ENCODE measurements around the gene IRS4. TPM values are rescaled to one million over a fixed set of nuclear protein-coding genes. Genes with fewer than 3 reads are reported as not detected.
A peak's percentile ranks its signal among the peaks of the same experiment; 100 is the strongest.

The IRS4 gene
- total and polyA plus RNA-seq, 9 donors = 0.04 to 0.16 (median 0.09) TPM; not detected in 4

GRCh38 chrX:108731153-108731552, 5.2 kb downstream of the IRS4 start:
- peaks cover 47% of the 10 kb centered on the region for H3K27me3 ChIP-seq (ENCODE audit: control insufficient read depth, insufficient read depth, low read length)
- no CpG with 5 or more reads among the region's 2 CpGs for WGBS (ENCODE audit: insufficient coverage)

GRCh38 chrX:108726748-108727147, 9.6 kb downstream of the IRS4 start:
- no peaks in the 10 kb centered on the region for H3K4me1 ChIP-seq (ENCODE audit: control insufficient read depth, insufficient read depth, low read length)
- peaks cover 12% of the 10 kb centered on the region for H3K27me3 ChIP-seq (ENCODE audit: control insufficient read depth, insufficient read depth, low read length)
- H3K27ac ChIP-seq (ENCODE audit: low read length) = no peak overlapping the region
- no peaks in the 10 kb centered on the region for H3K36me3 ChIP-seq (ENCODE audit: control insufficient read depth, insufficient read depth, low read length)
- H3K9me3 ChIP-seq (replicated peaks; ENCODE audit: control insufficient read depth, low read depth, low read length) = no peaks in the 10 kb centered on the region
- DNase-seq = no peak
- WGBS (ENCODE audit: insufficient coverage) = 57% methylated on average over 1 of the region's 3 CpGs
- no peak overlapping the region for H3K4me3 ChIP-seq (ENCODE audit: low read length)

More at GRCh38 chrX:108731153-108731552, 5.2 kb downstream of the IRS4 start:
- Histone ChIP-seq H3K9me3 (replicated peaks; ENCODE audit: control insufficient read depth, low read depth, low read length) (no peaks in the 10 kb centered on the region), H3K36me3 (ENCODE audit: control insufficient read depth, insufficient read depth, low read length) (no peaks in the 10 kb centered on the region), H3K4me3 (ENCODE audit: low read length) (no peak overlapping the region), H3K27ac (ENCODE audit: low read length) (no peak overlapping the region), H3K4me1 (ENCODE audit: control insufficient read depth, insufficient read depth, low read length) (no peaks in the 10 kb centered on the region)
- no peak for DNase-seq

- Histone ChIP-seq H3K4me3 (ENCODE audit: low read length) (no peak overlapping the region), H3K27me3 (ENCODE audit: control insufficient read depth, insufficient read depth, low read length) (peaks cover 6% of the 10 kb centered on the region), H3K36me3 (ENCODE audit: control insufficient read depth, insufficient read depth, low read length) (no peaks in the 10 kb centered on the region), H3K4me1 (ENCODE audit: control insufficient read depth, insufficient read depth, low read length) (no peaks in the 10 kb centered on the region), H3K9me3 (replicated peaks; ENCODE audit: control insufficient read depth, low read depth, low read length) (no peaks in the 10 kb centered on the region), H3K27ac (ENCODE audit: low read length) (no peak overlapping the region)
- 73% methylated on average over 2 of the region's 2 CpGs for WGBS (ENCODE audit: insufficient coverage)
- no peak for DNase-seq
These were observed 13.8 kb downstream of the IRS4 start for GRCh38 chrX:108722561-108722960.

GRCh38 chrX:108712886-108713285, 23.5 kb downstream of the IRS4 start:
- Histone ChIP-seq H3K27ac (ENCODE audit: low read length) (no peak overlapping the region), H3K27me3 (ENCODE audit: control insufficient read depth, insufficient read depth, low read length) (peaks cover 4% of the 10 kb centered on the region), H3K9me3 (replicated peaks; ENCODE audit: control insufficient read depth, low read depth, low read length) (peaks cover 2% of the 10 kb centered on the region), H3K4me1 (ENCODE audit: control insufficient read depth, insufficient read depth, low read length) (no peaks in the 10 kb centered on the region), H3K36me3 (ENCODE audit: control insufficient read depth, insufficient read depth, low read length) (no peaks in the 10 kb centered on the region), H3K4me3 (ENCODE audit: low read length) (no peak overlapping the region)
- DNase-seq = no peak
- no CpG with 5 or more reads among the region's 1 CpG for WGBS (ENCODE audit: insufficient coverage)

- no peaks in the 10 kb centered on the region for H3K4me1 ChIP-seq (ENCODE audit: control insufficient read depth, insufficient read depth, low read length)
- H3K36me3 ChIP-seq (ENCODE audit: control insufficient read depth, insufficient read depth, low read length) = no peaks in the 10 kb centered on the region
- no peak overlapping the region for H3K4me3 ChIP-seq (ENCODE audit: low read length)
- no CpG with 5 or more reads among the region's 2 CpGs for WGBS (ENCODE audit: insufficient coverage)
- DNase-seq = no peak
- H3K27me3 ChIP-seq (ENCODE audit: control insufficient read depth, insufficient read depth, low read length) = peaks cover 13% of the 10 kb centered on the region
- H3K9me3 ChIP-seq (replicated peaks; ENCODE audit: control insufficient read depth, low read depth, low read length) = no peaks in the 10 kb centered on the region
- no peak overlapping the region for H3K27ac ChIP-seq (ENCODE audit: low read length)
These were observed 31.5 kb downstream of the IRS4 start for GRCh38 chrX:108704839-108705238.

- WGBS (ENCODE audit: insufficient coverage) = no CpG with 5 or more reads among the region's 1 CpG
These were observed 33.8 kb downstream of the IRS4 start for GRCh38 chrX:108702530-108702929.

GRCh38 chrX:108701633-108702032, 34.7 kb downstream of the IRS4 start:
- H3K36me3 ChIP-seq (ENCODE audit: control insufficient read depth, insufficient read depth, low read length) = no peaks in the 10 kb centered on the region
- 71% methylated on average over 1 of the region's 2 CpGs for WGBS (ENCODE audit: insufficient coverage)
- H3K27ac ChIP-seq (ENCODE audit: low read length) = no peak overlapping the region
- no peak overlapping the region for H3K4me3 ChIP-seq (ENCODE audit: low read length)
- DNase-seq = no peak
- peaks cover 9% of the 10 kb centered on the region for H3K27me3 ChIP-seq (ENCODE audit: control insufficient read depth, insufficient read depth, low read length)
- H3K9me3 ChIP-seq (replicated peaks; ENCODE audit: control insufficient read depth, low read depth, low read length) = no peaks in the 10 kb centered on the region
- H3K4me1 ChIP-seq (ENCODE audit: control insufficient read depth, insufficient read depth, low read length) = no peaks in the 10 kb centered on the region

More at GRCh38 chrX:108702530-108702929, 33.8 kb downstream of the IRS4 start:
- Histone ChIP-seq H3K27me3 (ENCODE audit: control insufficient read depth, insufficient read depth, low read length) (peaks cover 9% of the 10 kb centered on the region), H3K4me3 (ENCODE audit: low read length) (no peak overlapping the region), H3K9me3 (replicated peaks; ENCODE audit: control insufficient read depth, low read depth, low read length) (no peaks in the 10 kb centered on the region), H3K36me3 (ENCODE audit: control insufficient read depth, insufficient read depth, low read length) (no peaks in the 10 kb centered on the region), H3K4me1 (ENCODE audit: control insufficient read depth, insufficient read depth, low read length) (no peaks in the 10 kb centered on the region), H3K27ac (ENCODE audit: low read length) (no peak overlapping the region)
- no peak for DNase-seq

GRCh38 chrX:108699368-108699767, 37.0 kb downstream of the IRS4 start:
- H3K4me1 ChIP-seq (ENCODE audit: control insufficient read depth, insufficient read depth, low read length) = no peaks in the 10 kb centered on the region
- no peak overlapping the region for H3K4me3 ChIP-seq (ENCODE audit: low read length)
- no peaks in the 10 kb centered on the region for H3K36me3 ChIP-seq (ENCODE audit: control insufficient read depth, insufficient read depth, low read length)
- H3K27me3 ChIP-seq (ENCODE audit: control insufficient read depth, insufficient read depth, low read length) = peaks cover 6% of the 10 kb centered on the region
- H3K9me3 ChIP-seq (replicated peaks; ENCODE audit: control insufficient read depth, low read depth, low read length) = no peaks in the 10 kb centered on the region
- peak; percentile 24 for DNase-seq
- H3K27ac ChIP-seq (ENCODE audit: low read length) = no peak overlapping the region
- 0% methylated on average over 1 of the region's 1 CpG for WGBS (ENCODE audit: insufficient coverage)

GRCh38 chrX:108696690-108697089, 39.7 kb downstream of the IRS4 start:
- H3K27me3 ChIP-seq (ENCODE audit: control insufficient read depth, insufficient read depth, low read length) = peaks cover 6% of the 10 kb centered on the region
- H3K36me3 ChIP-seq (ENCODE audit: control insufficient read depth, insufficient read depth, low read length) = no peaks in the 10 kb centered on the region
- H3K9me3 ChIP-seq (replicated peaks; ENCODE audit: control insufficient read depth, low read depth, low read length) = no peaks in the 10 kb centered on the region
- no peak overlapping the region for H3K4me3 ChIP-seq (ENCODE audit: low read length)
- no peak overlapping the region for H3K27ac ChIP-seq (ENCODE audit: low read length)
- no peak for DNase-seq
- no peaks in the 10 kb centered on the region for H3K4me1 ChIP-seq (ENCODE audit: control insufficient read depth, insufficient read depth, low read length)
- WGBS (ENCODE audit: insufficient coverage) = 100% methylated on average over 2 of the region's 3 CpGs

Data from muscle of leg (tissue), 11 donors.